LoVo (cell line): ENCODE results near the gene GOLGA6L9.
"Not testable (repeated sequence)": the region's sequence is repeated elsewhere in the genome, so short reads cannot be mapped to it uniquely, and the experiment has no call there.

Source experiments
- DNase-seq: peaks from one replicate; pipeline ENCODE4 v3.0.0-alpha.2; 2016; ENCODE audit warnings: low spot score

The GOLGA6L9 gene

GRCh38 chr15:82429693-82430092 lies at the start of gene GOLGA6L9:
GOLGA6L9 (plus strand) TSS chr15:82429816; CDS start chr15:82430080, 264 bp downstream.
- not testable (repeated sequence) for DNase-seq

- DNase-seq, result not testable (repeated sequence)
Measured at GRCh38 chr15:82381330-82381955, 48.2 kb upstream of the GOLGA6L9 start.

GRCh38 chr15:82387209-82387608 lies 42.4 kb upstream of the GOLGA6L9 start:
- not testable (repeated sequence) for DNase-seq

GRCh38 chr15:82390152-82390551 lies 39.5 kb upstream of the GOLGA6L9 start:
- not testable (repeated sequence) for DNase-seq

GRCh38 chr15:82392077-82392476 lies 37.5 kb upstream of the GOLGA6L9 start:
- DNase-seq, result not testable (repeated sequence)

- no peak for DNase-seq
Measured at GRCh38 chr15:82393671-82394070, 35.9 kb upstream of the GOLGA6L9 start.

- DNase-seq, result not testable (repeated sequence)
Measured at GRCh38 chr15:82395788-82396187, 33.8 kb upstream of the GOLGA6L9 start.

GRCh38 chr15:82397817-82398216 lies 31.8 kb upstream of the GOLGA6L9 start:
- no peak for DNase-seq

- no peak for DNase-seq
Measured at GRCh38 chr15:82398785-82399184, 30.8 kb upstream of the GOLGA6L9 start.

GRCh38 chr15:82399366-82400103 lies 30.1 kb upstream of the GOLGA6L9 start:
- DNase-seq, result not testable (repeated sequence)

- DNase-seq, result not testable (repeated sequence)
Measured at GRCh38 chr15:82401918-82402317, 27.7 kb upstream of the GOLGA6L9 start.

GRCh38 chr15:82402341-82402740 lies 27.3 kb upstream of the GOLGA6L9 start:
- DNase-seq, result not testable (repeated sequence)

GRCh38 chr15:82406211-82406610 lies 23.4 kb upstream of the GOLGA6L9 start:
- DNase-seq, result not testable (repeated sequence)

GRCh38 chr15:82410306-82410705 lies 19.3 kb upstream of the GOLGA6L9 start:
- DNase-seq, result not testable (repeated sequence)

- DNase-seq, result not testable (repeated sequence)
Measured at GRCh38 chr15:82411595-82411994, 18.0 kb upstream of the GOLGA6L9 start.

- DNase-seq, result peak; percentile 31
Measured at GRCh38 chr15:82414525-82415191, 15.0 kb upstream of the GOLGA6L9 start.

- DNase-seq, result not testable (repeated sequence)
Measured at GRCh38 chr15:82420516-82420915, 9.1 kb upstream of the GOLGA6L9 start.

GRCh38 chr15:82420966-82421365 lies 8.7 kb upstream of the GOLGA6L9 start:
- not testable (repeated sequence) for DNase-seq

GRCh38 chr15:82427117-82427516 lies 2.5 kb upstream of the GOLGA6L9 start:
- not testable (repeated sequence) for DNase-seq

GRCh38 chr15:82445420-82445819 lies 15.8 kb downstream of the GOLGA6L9 start:
- not testable (repeated sequence) for DNase-seq

- not testable (repeated sequence) for DNase-seq
Measured at GRCh38 chr15:82457336-82457735, 27.7 kb downstream of the GOLGA6L9 start.

- DNase-seq, result not testable (repeated sequence)
Measured at GRCh38 chr15:82465629-82466028, 36.0 kb downstream of the GOLGA6L9 start.

- DNase-seq, result not testable (repeated sequence)
Measured at GRCh38 chr15:82468205-82468604, 38.6 kb downstream of the GOLGA6L9 start.
